IMR-90 (cell line): ENCODE data around the gene STAT4. TPM values are rescaled to one million over a fixed set of nuclear protein-coding genes. Genes with fewer than 3 reads are reported as not detected.

Experiments
- ATAC-seq: fragments of 200-7000 bp; cut with Tn5 transposase; 2 replicates; pipeline ENCODE4 v1.9.1; 2020; ENCODE audit warnings: low read depth, mild to moderate bottlenecking, moderate library complexity
- BruUV-seq: library from RNA; stranded (reverse); fragments of 400-500 nt; replicated peaks from 2 replicates; lab custom pipeline; 2021; lab: Mats Ljungman, UMichigan
- CTCF ChIA-PET: fragments of 300-600 bp; formaldehyde crosslinking; extraction: SDS; loops from one replicate; lab custom pipeline; 2021; ENCODE audit warnings: antibody characterized with exemption; lab: Yijun Ruan, JAX
- POLR2A ChIA-PET: fragments of 300-600 bp; sonication (Branson Sonifier 250); formaldehyde crosslinking; loops from one replicate; lab custom pipeline; 2022; ENCODE audit warnings: antibody characterized with exemption; ENCODE audit not compliant: unreplicated experiment; lab: Charles Lee
- DNase-seq: peaks from one replicate; pipeline ENCODE4 v3.0.0; 2013
- H2AFZ ChIP-seq: replicated peaks from 2 replicates; pipeline ENCODE3; 2013; ENCODE audit warnings: low read length, mild to moderate bottlenecking; ENCODE audit not compliant: poor library complexity
- H2AK5ac ChIP-seq: 2 replicates; pipeline ENCODE4 v1.6.1; 2013; ENCODE audit warnings: low read depth, low read length, inconsistent platforms
- H2AK9ac ChIP-seq: replicated peaks from 2 replicates; pipeline ENCODE3; 2013; ENCODE audit warnings: mild to moderate bottlenecking, low read depth, low read length, moderate library complexity; ENCODE audit not compliant: poor library complexity
- H2BK120ac ChIP-seq: 2 replicates; pipeline ENCODE4 v1.6.1; 2013; ENCODE audit warnings: low read depth, low read length, inconsistent platforms
- H2BK15ac ChIP-seq: 3 replicates; pipeline ENCODE4 v1.6.1; 2013; ENCODE audit warnings: low read depth, low read length, inconsistent platforms
- H2BK20ac ChIP-seq: 2 replicates; pipeline ENCODE4 v1.6.1; 2013; ENCODE audit warnings: low read depth, mild to moderate bottlenecking, inconsistent platforms, low read length, moderate library complexity
- H2BK5ac ChIP-seq: 2 replicates; pipeline ENCODE4 v1.6.1; 2013; ENCODE audit warnings: mild to moderate bottlenecking, low read depth, low read length, inconsistent platforms; ENCODE audit not compliant: poor library complexity, severe bottlenecking
- H3K14ac ChIP-seq: replicated peaks from 2 replicates; pipeline ENCODE4 v1.6.1; 2013; ENCODE audit warnings: low read depth, low read length, inconsistent platforms
- H3K18ac ChIP-seq: 2 replicates; pipeline ENCODE4 v1.6.1; 2013; ENCODE audit warnings: low read depth, low read length, control low read depth
- H3K23ac ChIP-seq: 2 replicates; pipeline ENCODE4 v1.6.1; 2013; ENCODE audit warnings: low read depth, low read length, inconsistent platforms
- H3K27ac ChIP-seq: 2 replicates; pipeline ENCODE4 v1.5.1; 2013; ENCODE audit warnings: mild to moderate bottlenecking, control low read depth, low read length; ENCODE audit not compliant: insufficient read depth
- H3K27me3 ChIP-seq: 2 replicates; pipeline ENCODE4 v1.6.1; 2013; ENCODE audit warnings: low read length; ENCODE audit not compliant: control insufficient read depth, insufficient read depth
- H3K36me3 ChIP-seq: 2 replicates; pipeline ENCODE4 v1.6.1; 2013; ENCODE audit warnings: low read length, mixed read lengths; ENCODE audit not compliant: control insufficient read depth, insufficient read depth
- H3K4ac ChIP-seq: 2 replicates; pipeline ENCODE4 v1.6.1; 2013; ENCODE audit warnings: low read depth, low read length, inconsistent platforms
- H3K4me1 ChIP-seq: 2 replicates; pipeline ENCODE4 v1.6.1; 2013; ENCODE audit warnings: low read length, mixed read lengths; ENCODE audit not compliant: control insufficient read depth, insufficient read depth
- H3K4me2 ChIP-seq: 2 replicates; pipeline ENCODE4 v1.6.1; 2013; ENCODE audit warnings: low read depth, mild to moderate bottlenecking, control low read depth, low read length, moderate library complexity
- H3K4me3 ChIP-seq: 2 replicates; pipeline ENCODE4 v1.5.1; 2013; ENCODE audit warnings: low read depth, mild to moderate bottlenecking, control low read depth, low read length, moderate library complexity; ENCODE audit not compliant: insufficient read depth
- H3K56ac ChIP-seq: 2 replicates; pipeline ENCODE4 v1.6.1; 2013; ENCODE audit warnings: low read length, inconsistent platforms; ENCODE audit not compliant: insufficient read depth; ENCODE audit errors: extremely low read depth
- H3K79me1 ChIP-seq, 2 experiments: 2 replicates each; pipeline ENCODE4 v1.6.1; 2013; ENCODE audit warnings: low read length in 2 of 2, inconsistent platforms in 1 of 2, low read depth in 1 of 2
- H3K9ac ChIP-seq: 2 replicates; pipeline ENCODE4 v1.6.1; 2013; ENCODE audit warnings: low read depth, low read length, control low read depth
- H3K9me1 ChIP-seq: 2 replicates; pipeline ENCODE4 v1.6.1; 2013; ENCODE audit warnings: low read length, inconsistent platforms; ENCODE audit not compliant: insufficient read depth
- H3K9me3 ChIP-seq: 2 replicates; pipeline ENCODE4 v1.6.1; 2013; ENCODE audit warnings: low read length; ENCODE audit not compliant: control insufficient read depth, insufficient read depth
- H4K20me1 ChIP-seq: 2 replicates; pipeline ENCODE4 v1.6.1; 2013; ENCODE audit warnings: low read length, inconsistent platforms; ENCODE audit not compliant: insufficient read depth
- H4K5ac ChIP-seq: 2 replicates; pipeline ENCODE4 v1.6.1; 2013; ENCODE audit warnings: mild to moderate bottlenecking, low read depth, low read length, control low read depth
- H4K8ac ChIP-seq, 2 experiments: 2 replicates each; pipeline ENCODE4 v1.6.1; 2013; ENCODE audit warnings: low read depth in 2 of 2, low read length in 2 of 2, control low read depth in 1 of 2, inconsistent platforms in 1 of 2
- H4K91ac ChIP-seq: 2 replicates; pipeline ENCODE4 v1.6.1; 2013; ENCODE audit warnings: low read depth, low read length, inconsistent platforms; ENCODE audit not compliant: insufficient read depth
- BHLHE40 ChIP-seq: fragments of 150-350 bp; IDR thresholded peaks from 2 replicates; pipeline ENCODE4 v1.6.1; 2016; ENCODE audit warnings: mild to moderate bottlenecking, low read depth, low read length
- CEBPB ChIP-seq: IDR thresholded peaks from 2 replicates; pipeline ENCODE4 v1.6.1; 2012; ENCODE audit warnings: low read depth, low read length, improper control_type of control experiment
- CTCF ChIP-seq: conservative IDR thresholded peaks from 2 replicates; pipeline ENCODE4 v1.5.1; 2012; ENCODE audit warnings: mild to moderate bottlenecking, low read depth, low read length, improper control_type of control experiment
- ELK1 ChIP-seq: fragments of 150-350 bp; IDR thresholded peaks from 2 replicates; pipeline ENCODE4 v1.6.1; 2016; ENCODE audit warnings: low read depth, mild to moderate bottlenecking, low read length, moderate library complexity, borderline replicate concordance
- FOS ChIP-seq: fragments of 150-350 bp; IDR thresholded peaks from 2 replicates; pipeline ENCODE4 v1.6.1; 2016; ENCODE audit warnings: low read depth, low read length
- MAFK ChIP-seq: IDR thresholded peaks from 2 replicates; pipeline ENCODE4 v1.6.1; 2012; ENCODE audit warnings: low read depth, low read length, improper control_type of control experiment
- MAZ ChIP-seq: IDR thresholded peaks from 2 replicates; pipeline ENCODE4 v1.6.1; 2012; ENCODE audit warnings: low read depth, mild to moderate bottlenecking, low read length, improper control_type of control experiment, moderate library complexity, borderline replicate concordance
- MXI1 ChIP-seq: IDR thresholded peaks from 2 replicates; pipeline ENCODE4 v1.6.1; 2012; ENCODE audit warnings: low read depth, mild to moderate bottlenecking, low read length, moderate library complexity, borderline replicate concordance
- NFE2L2 ChIP-seq: fragments of 150-350 bp; IDR thresholded peaks from 2 replicates; pipeline ENCODE4 v1.6.1; 2016; ENCODE audit warnings: low read depth, mild to moderate bottlenecking, low read length
- POLR2A ChIP-seq: IDR thresholded peaks from 2 replicates; pipeline ENCODE4 v1.6.1; 2012; ENCODE audit warnings: mild to moderate bottlenecking, low read depth, low read length
- RAD21 ChIP-seq: IDR thresholded peaks from 2 replicates; pipeline ENCODE4 v1.6.1; 2012; ENCODE audit warnings: low read length, improper control_type of control experiment
- RCOR1 ChIP-seq: IDR thresholded peaks from 2 replicates; pipeline ENCODE4 v1.6.1; 2012; ENCODE audit warnings: mild to moderate bottlenecking, low read length, improper control_type of control experiment; ENCODE audit not compliant: insufficient replicate concordance
- RFX5 ChIP-seq: IDR thresholded peaks from 2 replicates; pipeline ENCODE4 v1.8.0; 2012; ENCODE audit warnings: low read depth, mild to moderate bottlenecking, low read length, moderate library complexity
- USF2 ChIP-seq: fragments of 150-350 bp; IDR thresholded peaks from 2 replicates; pipeline ENCODE4 v1.6.1; 2017; ENCODE audit warnings: mild to moderate bottlenecking, antibody characterized with exemption, low read length, low read depth
- WGBS, 2 experiments: methylation state at CpG; one replicate each; pipeline versions ENCODE4 v1.1.5 to v1.1.7; 2013; ENCODE audit warnings: missing lambda C conversion rate in 2 of 2; ENCODE audit not compliant: insufficient read length in 1 of 2; ENCODE audit errors: extremely low coverage in 2 of 2; 5-methylcytosine and 5-hydroxymethylcytosine counted together
- dilution Hi-C: fragments of 300-500 bp; cut with HindIII; formaldehyde crosslinking; loops from one replicate; pipeline ENCODE4 v1.14.3; 2018; ENCODE audit warnings: low sequenced_read_pairs; ENCODE audit not compliant: unreplicated experiment
- in situ Hi-C: fragments of 300-500 bp; cut with MboI; formaldehyde crosslinking; loops from 3 replicates; pipeline ENCODE4 v1.14.3; 2019; ENCODE audit warnings: low sequenced_read_pairs, inconsistent platforms, mixed read lengths
- intact Hi-C: fragments of 100-400 bp; cut with micrococcal nuclease; formaldehyde crosslinking; loops from 2 replicates; pipeline ENCODE4 v1.10.0; 2022
- polyA plus RNA-seq, 3 experiments: library from polyadenylated mRNA; depleted of rRNA; stranded (reverse); fragments of >200 nt; gene quantifications; 2 replicates each; pipeline ENCODE4 v1.2.3, GENCODE V29; 2012; ENCODE audit warnings: low replicate concordance in 1 of 3
- total RNA-seq: library from RNA; depleted of rRNA; stranded (reverse); fragments of >200 nt; gene quantifications from 2 replicates; pipeline ENCODE4 v1.2.3, GENCODE V29; 2012

STAT4 gene
- total and polyA plus RNA-seq, 2 of the 4 experiments (the other 2 are of a cell fraction) = 0.36 to 0.48 TPM

- 0 out of 2 replicates have a peak overlapping the region, but pooled peaks have one; percentile 2 for H2BK120ac ChIP-seq
- DNase-seq = no peak
- CTCF ChIA-PET = no interaction called here
- no TSS peak for BruUV-seq
- no peaks in the 10 kb centered on the region; the same call in 1 of the 2 replicates for H3K4me1 ChIP-seq
- no peak for TF ChIP-seq USF2
- TF ChIP-seq CEBPB = no peak
- TF ChIP-seq MXI1 = no peak
- TF ChIP-seq BHLHE40 = no peak
- TF ChIP-seq RCOR1 = no peak
- no peak for TF ChIP-seq MAFK
- TF ChIP-seq RFX5 = no peak
- TF ChIP-seq NFE2L2 = no peak
- no peak for TF ChIP-seq CTCF
- no peak for TF ChIP-seq MAZ
- TF ChIP-seq POLR2A = no peak
- no peak for TF ChIP-seq ELK1
- no peak for TF ChIP-seq RAD21
- TF ChIP-seq FOS = no peak
- no peak overlapping the region for H3K4me3 ChIP-seq
- H4K91ac ChIP-seq = 0 out of 2 replicates have a peak overlapping the region, but pooled peaks have one; percentile 15
- no peak overlapping the region for H3K56ac ChIP-seq
- H4K20me1 ChIP-seq = no peaks in the 10 kb centered on the region
- no peak overlapping the region for H3K14ac ChIP-seq
- POLR2A ChIA-PET = no interaction called here
- WGBS, 2 experiments = no CpG with 5 or more reads among the region's 8 CpGs
- H2AK5ac ChIP-seq = no peak overlapping the region
- H3K9me3 ChIP-seq = no peaks in the 10 kb centered on the region
- H2AFZ ChIP-seq = no peak overlapping the region
- peak overlapping the region; percentile 64; the same call in 1 of the 2 replicates for H3K4me2 ChIP-seq
- peak overlapping the region; percentile 49; the same call in 1 of the 2 replicates for H2BK20ac ChIP-seq
- dilution Hi-C loops = no loop called here
- intact Hi-C loops = no loop called here
- H2BK5ac ChIP-seq = no peak overlapping the region
- no peaks in the 10 kb centered on the region for H3K79me1 ChIP-seq
- in situ Hi-C loops = no loop called here
- H3K4ac ChIP-seq = no peak overlapping the region
- H4K8ac ChIP-seq = peak overlapping the region in 1 of 2 experiments; percentile 28; a peak in 1 of 4 replicates
- no peak overlapping the region for H3K18ac ChIP-seq
- no peak overlapping the region for H2AK9ac ChIP-seq
- H3K27me3 ChIP-seq = no peaks in the 10 kb centered on the region
- H3K23ac ChIP-seq = no peak overlapping the region
- H3K9me1 ChIP-seq = no peaks in the 10 kb centered on the region
- ATAC-seq = no peak
- peak overlapping the region; percentile 43; the same call in 1 of the 3 replicates for H2BK15ac ChIP-seq
- H3K9ac ChIP-seq = no peak overlapping the region
- H3K36me3 ChIP-seq = no peaks in the 10 kb centered on the region
- no peak overlapping the region for H3K27ac ChIP-seq
- H4K5ac ChIP-seq = no peak overlapping the region; the same call in 1 of the 2 replicates
These were observed 38.4 kb upstream of the STAT4 start for GRCh38 chr2:191189112-191189635.
